ENCODE measurements around the gene CCDC171. TPM values are rescaled to one million over a fixed set of nuclear protein-coding genes. Genes with fewer than 3 reads are reported as not detected.

The CCDC171 gene
- total RNA-seq, 6 experiments from 2014 or later: 0.42 to 0.80 (median 0.45) TPM

- 53% methylated on average over 1 of the region's 1 CpG for WGBS (ENCODE audit: insufficient coverage, low coverage, low lambda C conversion rate, missing lambda C conversion rate)
- Histone ChIP-seq H3K36me3 (peaks cover 0 to 2% (median 0%) of the 10 kb centered on the region in 4 donors), H3K4me3 (no peak overlapping the region), H3K4me1 (peaks cover 0 to 9% (median 0%) of the 10 kb centered on the region in 4 donors), H3K27ac (no peak overlapping the region), H3K27me3 (no peaks in the 10 kb centered on the region), H3K9me3 (no peaks in the 10 kb centered on the region)
- TF ChIP-seq CTCF (IDR thresholded peaks at IDR 0.05) (no peak), POLR2A (IDR thresholded peaks at IDR 0.05) (no peak)
- DNase-seq: no peak
- no peak for ATAC-seq
- intact Hi-C loops (cut with DNase I): no loop called here
Observed at GRCh38 chr9:15512204-15512603, 40.6 kb upstream of the CCDC171 start.

GRCh38 chr9:15512889-15513288, 40.0 kb upstream of the CCDC171 start:
- Histone ChIP-seq H3K4me1 (peaks cover 0 to 9% (median 0%) of the 10 kb centered on the region in 4 donors), H3K4me3 (no peak overlapping the region), H3K27me3 (no peaks in the 10 kb centered on the region), H3K27ac (no peak overlapping the region), H3K9me3 (no peaks in the 10 kb centered on the region), H3K36me3 (no peaks in the 10 kb centered on the region)
- DNase-seq: no peak
- intact Hi-C loops (cut with DNase I): no loop called here
- WGBS (ENCODE audit: insufficient coverage, low coverage, low lambda C conversion rate, missing lambda C conversion rate): 74% methylated on average over 3 of the region's 3 CpGs
- no peak for ATAC-seq
- TF ChIP-seq CTCF (IDR thresholded peaks at IDR 0.05) (no peak), POLR2A (IDR thresholded peaks at IDR 0.05) (no peak)

- H3K27ac ChIP-seq: no peak overlapping the region
- no peak overlapping the region for H3K4me3 ChIP-seq
- intact Hi-C loops (cut with DNase I): no loop called here
- no peaks in the 10 kb centered on the region for H3K36me3 ChIP-seq
- H3K4me1 ChIP-seq: peaks cover 0 to 9% (median 0%) of the 10 kb centered on the region in 4 donors
- 80% methylated on average over 1 of the region's 1 CpG for WGBS (ENCODE audit: insufficient coverage, low coverage, low lambda C conversion rate, missing lambda C conversion rate)
- ATAC-seq: no peak
- H3K27me3 ChIP-seq: no peaks in the 10 kb centered on the region
- no peak for TF ChIP-seq CTCF (IDR thresholded peaks at IDR 0.05)
- TF ChIP-seq POLR2A (IDR thresholded peaks at IDR 0.05): no peak
- no peak for DNase-seq
- H3K9me3 ChIP-seq: no peaks in the 10 kb centered on the region
Observed at GRCh38 chr9:15513335-15513734, 39.5 kb upstream of the CCDC171 start.

- no peak overlapping the region for H3K27ac ChIP-seq
- no peaks in the 10 kb centered on the region for H3K27me3 ChIP-seq
- TF ChIP-seq CTCF (IDR thresholded peaks at IDR 0.05) (no peak), POLR2A (IDR thresholded peaks at IDR 0.05) (no peak)
- 82% methylated on average over 2 of the region's 2 CpGs for WGBS (ENCODE audit: insufficient coverage, low coverage, low lambda C conversion rate, missing lambda C conversion rate)
- intact Hi-C loops (cut with DNase I): no loop called here
- H3K9me3 ChIP-seq: no peaks in the 10 kb centered on the region
- DNase-seq: no peak
- H3K4me3 ChIP-seq: no peak overlapping the region
- no peaks in the 10 kb centered on the region for H3K36me3 ChIP-seq
- no peak for ATAC-seq
- no peaks in the 10 kb centered on the region for H3K4me1 ChIP-seq
Observed at GRCh38 chr9:15519831-15520230, 33.0 kb upstream of the CCDC171 start.

- WGBS (ENCODE audit: insufficient coverage, low coverage, low lambda C conversion rate, missing lambda C conversion rate): 57% methylated on average over 8 of the region's 8 CpGs
- Histone ChIP-seq H3K36me3 (no peaks in the 10 kb centered on the region), H3K4me1 (no peaks in the 10 kb centered on the region), H3K4me3 (no peak overlapping the region), H3K27me3 (no peaks in the 10 kb centered on the region), H3K27ac (no peak overlapping the region), H3K9me3 (no peaks in the 10 kb centered on the region)
- TF ChIP-seq POLR2A (IDR thresholded peaks at IDR 0.05) (no peak), CTCF (IDR thresholded peaks at IDR 0.05) (no peak)
- no peak for DNase-seq
- intact Hi-C loops (cut with DNase I): no loop called here
- ATAC-seq: no peak
Observed at GRCh38 chr9:15521254-15521653, 31.6 kb upstream of the CCDC171 start.

Data from right lobe of liver (tissue), 6 donors.